Body of pancreas (tissue), 4 donors: ENCODE measurements around the gene ELF1.

Experiments
- CTCF ChIP-seq, 7 experiments: fragments of 450-650 bp in 4 of 7; fragments of 200-600 bp in 3 of 7; sonication (generic) in 3 of 7; IDR thresholded peaks; one replicate each; pipeline ENCODE4 v1.5.1; 2016 to 2019; ENCODE audit warnings: antibody characterized with exemption in 7 of 7
- POLR2A ChIP-seq, 3 donors: fragments of 450-650 bp; IDR thresholded peaks; one replicate each; pipeline ENCODE4 v1.6.1; 2016; ENCODE audit warnings: antibody characterized with exemption in 3 of 3, mild to moderate bottlenecking in 2 of 3

GRCh38 chr13:41054212-41054877 lies 35.2 kb upstream of the ELF1 start:
- TF ChIP-seq POLR2A (IDR thresholded peaks at IDR 0.05) = no peak
- TF ChIP-seq CTCF (IDR thresholded peaks at IDR 0.05) = peak in 6 of 7 experiments; percentile 36 to 55 (median 43)
